ENCODE results near the gene MSANTD7.
"Not testable (repeated sequence)": the region's sequence is repeated elsewhere in the genome, so short reads cannot be mapped to it uniquely, and the experiment has no call there.

- TF ChIP-seq CTCF (conservative IDR thresholded peaks at IDR 0.05 in 1 of 2, IDR thresholded peaks at IDR 0.05 in 1 of 2; ENCODE audit: low read depth in 1 of 2, low read length in 2 of 2); EZH2 (IDR thresholded peaks at IDR 0.05; ENCODE audit: low read length, missing control alignments): not testable (repeated sequence)
Observed at GRCh38 chr10:14816717-14817116, 21.4 kb upstream of the MSANTD7 start.
